ENCODE results near the gene YWHAG. TPM values are rescaled to one million over a fixed set of nuclear protein-coding genes. Genes with fewer than 3 reads are reported as not detected.
A peak's percentile ranks its signal among the peaks of the same experiment; 100 is the strongest.

Gene YWHAG
- total RNA-seq, 1 experiment from 2014 or later = 192 TPM

GRCh38 chr7:76280408-76280807 lies 78.4 kb downstream of the YWHAG start:
- peak; percentile 17; the same call in 1 of the 2 replicates for ATAC-seq
- H3K4me1 Mint-ChIP-seq = peaks cover 19% of the 10 kb centered on the region
- no peak for TF ChIP-seq MYBL2 (CRISPR knock-in tag; IDR thresholded peaks at IDR 0.05)
- TF ChIP-seq OVOL2 (CRISPR knock-in tag; IDR thresholded peaks at IDR 0.05; ENCODE audit: borderline replicate concordance) = no peak
- TF ChIP-seq, protein P1, sequence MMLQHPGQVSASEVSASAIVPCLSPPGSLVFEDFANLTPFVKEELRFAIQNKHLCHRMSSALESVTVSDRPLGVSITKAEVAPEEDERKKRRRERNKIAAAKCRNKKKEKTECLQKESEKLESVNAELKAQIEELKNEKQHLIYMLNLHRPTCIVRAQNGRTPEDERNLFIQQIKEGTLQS (CRISPR knock-in tag; conservative IDR thresholded peaks at IDR 0.05) = no peak
- no peak for TF ChIP-seq MLX (CRISPR knock-in tag; IDR thresholded peaks at IDR 0.05)
- TF ChIP-seq ZNF416 (CRISPR knock-in tag; IDR thresholded peaks at IDR 0.05) = no peak
- TF ChIP-seq ZNF263 (CRISPR knock-in tag; IDR thresholded peaks at IDR 0.05; ENCODE audit: low read depth) = no peak
- TF ChIP-seq, protein P2, sequence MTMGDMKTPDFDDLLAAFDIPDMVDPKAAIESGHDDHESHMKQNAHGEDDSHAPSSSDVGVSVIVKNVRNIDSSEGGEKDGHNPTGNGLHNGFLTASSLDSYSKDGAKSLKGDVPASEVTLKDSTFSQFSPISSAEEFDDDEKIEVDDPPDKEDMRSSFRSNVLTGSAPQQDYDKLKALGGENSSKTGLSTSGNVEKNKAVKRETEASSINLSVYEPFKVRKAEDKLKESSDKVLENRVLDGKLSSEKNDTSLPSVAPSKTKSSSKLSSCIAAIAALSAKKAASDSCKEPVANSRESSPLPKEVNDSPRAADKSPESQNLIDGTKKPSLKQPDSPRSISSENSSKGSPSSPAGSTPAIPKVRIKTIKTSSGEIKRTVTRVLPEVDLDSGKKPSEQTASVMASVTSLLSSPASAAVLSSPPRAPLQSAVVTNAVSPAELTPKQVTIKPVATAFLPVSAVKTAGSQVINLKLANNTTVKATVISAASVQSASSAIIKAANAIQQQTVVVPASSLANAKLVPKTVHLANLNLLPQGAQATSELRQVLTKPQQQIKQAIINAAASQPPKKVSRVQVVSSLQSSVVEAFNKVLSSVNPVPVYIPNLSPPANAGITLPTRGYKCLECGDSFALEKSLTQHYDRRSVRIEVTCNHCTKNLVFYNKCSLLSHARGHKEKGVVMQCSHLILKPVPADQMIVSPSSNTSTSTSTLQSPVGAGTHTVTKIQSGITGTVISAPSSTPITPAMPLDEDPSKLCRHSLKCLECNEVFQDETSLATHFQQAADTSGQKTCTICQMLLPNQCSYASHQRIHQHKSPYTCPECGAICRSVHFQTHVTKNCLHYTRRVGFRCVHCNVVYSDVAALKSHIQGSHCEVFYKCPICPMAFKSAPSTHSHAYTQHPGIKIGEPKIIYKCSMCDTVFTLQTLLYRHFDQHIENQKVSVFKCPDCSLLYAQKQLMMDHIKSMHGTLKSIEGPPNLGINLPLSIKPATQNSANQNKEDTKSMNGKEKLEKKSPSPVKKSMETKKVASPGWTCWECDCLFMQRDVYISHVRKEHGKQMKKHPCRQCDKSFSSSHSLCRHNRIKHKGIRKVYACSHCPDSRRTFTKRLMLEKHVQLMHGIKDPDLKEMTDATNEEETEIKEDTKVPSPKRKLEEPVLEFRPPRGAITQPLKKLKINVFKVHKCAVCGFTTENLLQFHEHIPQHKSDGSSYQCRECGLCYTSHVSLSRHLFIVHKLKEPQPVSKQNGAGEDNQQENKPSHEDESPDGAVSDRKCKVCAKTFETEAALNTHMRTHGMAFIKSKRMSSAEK (CRISPR knock-in tag; IDR thresholded peaks at IDR 0.05; ENCODE audit: borderline replicate concordance) = no peak
- no peak for TF ChIP-seq RORB (CRISPR knock-in tag; IDR thresholded peaks at IDR 0.05)
- TF ChIP-seq TCF7 (CRISPR knock-in tag; IDR thresholded peaks at IDR 0.05; ENCODE audit: low read depth) = no peak
- no peak for TF ChIP-seq ELF4 (CRISPR knock-in tag; IDR thresholded peaks at IDR 0.05; ENCODE audit: low read depth)
- no peaks in the 10 kb centered on the region for H3K9me3 Mint-ChIP-seq
- ChIA-PET POLR2A (interaction anchor here (0.5 kb wide), 1 partner anchor 34 kb away, joined by 3 read pairs; no protein-coding TSS in a partner anchor), CTCF (interaction anchor here (1.0 to 5.5 kb wide), 2 partner anchors 19 to 34 kb away, joined by 7 to 34 read pairs; no protein-coding TSS in a partner anchor)
- H3K27me3 Mint-ChIP-seq (ENCODE audit: low read depth) = peaks cover 67% of the 10 kb centered on the region
- DNase-seq (ENCODE audit: low spot score) = peak; percentile 42
- H3K27ac Mint-ChIP-seq = no peak overlapping the region
- H3K4me3 Mint-ChIP-seq = peak overlapping the region; percentile 84
- no peaks in the 10 kb centered on the region for H3K36me3 Mint-ChIP-seq

DNA sequence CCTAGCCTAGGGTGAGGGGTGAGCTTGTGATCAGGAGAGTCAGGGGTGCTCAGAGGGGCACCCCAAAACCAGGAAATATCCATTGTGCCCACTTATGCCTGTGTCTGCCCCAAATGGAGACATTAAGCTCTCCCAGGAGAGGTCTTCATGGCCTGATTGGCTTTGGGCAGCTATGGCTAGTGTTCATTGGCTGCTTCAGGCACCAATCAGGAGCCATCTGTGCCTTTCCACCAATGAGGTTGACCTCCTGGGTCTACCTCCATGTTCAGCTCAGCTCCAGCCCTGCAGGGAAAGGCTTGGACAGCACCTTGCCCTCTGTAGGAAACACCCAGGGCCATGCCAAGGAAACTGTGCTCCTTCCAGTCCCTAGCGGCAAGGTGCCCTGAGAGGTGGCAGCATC lies 80.3 kb downstream of the YWHAG start:
- DNase-seq (ENCODE audit: low spot score) (no peak), ATAC-seq (peak; percentile 25)
- ChIA-PET POLR2A (no interaction called here), CTCF (interaction anchor here (1.0 to 5.5 kb wide), 3 partner anchors 17 to 100 kb away, joined by 5 to 34 read pairs (median 6); no protein-coding TSS in a partner anchor)
- Mint-ChIP-seq H3K4me3 (no peak overlapping the region), H3K36me3 (no peaks in the 10 kb centered on the region), H3K27me3 (ENCODE audit: low read depth) (peaks cover 56% of the 10 kb centered on the region), H3K27ac (no peak overlapping the region), H3K9me3 (no peaks in the 10 kb centered on the region), H3K4me1 (peaks cover 23% of the 10 kb centered on the region)
- peak; percentile 68 for TF ChIP-seq NFYB (CRISPR knock-in tag; conservative IDR thresholded peaks at IDR 0.05; ENCODE audit: low read depth)
- no peak for TF ChIP-seq CREB1 (CRISPR knock-in tag; IDR thresholded peaks at IDR 0.05)

Other genes starting within 250 kb of the YWHAG start
- gene SRRM3, start 157.1 kb downstream of the YWHAG start, total RNA-seq (2021) = 17.7 to 24.6 TPM (median 20.7 TPM) in 3 replicates
- gene HSPB1, start 56.3 kb downstream of the YWHAG start, total RNA-seq (2021) = 202 to 299 TPM (median 285 TPM) in 3 replicates
- gene SSC4D, start 50.7 kb upstream of the YWHAG start, total RNA-seq (2021) = 18.1 to 27.9 TPM (median 24.4 TPM) in 3 replicates
- gene ZP3, start 66.0 kb upstream of the YWHAG start, total RNA-seq (2021) = 1.8 to 9.3 TPM (median 3.3 TPM) in 3 replicates
- gene DTX2, start 102.7 kb upstream of the YWHAG start, total RNA-seq (2021) = 60.9 to 79.2 TPM (median 62.1 TPM) in 3 replicates
- gene UPK3B, start 151.6 kb upstream of the YWHAG start, total RNA-seq (2021) = 1.4 to 3.6 TPM (median 3.2 TPM) in 3 replicates
- gene SPDYE16, start 184.3 kb upstream of the YWHAG start, total RNA-seq (2021) = not detected in 3 replicates